Cerebellar nuclear complex (tissue), 1 donor: ENCODE data around the gene MATN1.

Source experiments
- DNase-seq, 2 experiments: peaks; one replicate each; lab custom pipeline; 2025; lab: John Stamatoyannopoulos, UW

Gene MATN1

DNA sequence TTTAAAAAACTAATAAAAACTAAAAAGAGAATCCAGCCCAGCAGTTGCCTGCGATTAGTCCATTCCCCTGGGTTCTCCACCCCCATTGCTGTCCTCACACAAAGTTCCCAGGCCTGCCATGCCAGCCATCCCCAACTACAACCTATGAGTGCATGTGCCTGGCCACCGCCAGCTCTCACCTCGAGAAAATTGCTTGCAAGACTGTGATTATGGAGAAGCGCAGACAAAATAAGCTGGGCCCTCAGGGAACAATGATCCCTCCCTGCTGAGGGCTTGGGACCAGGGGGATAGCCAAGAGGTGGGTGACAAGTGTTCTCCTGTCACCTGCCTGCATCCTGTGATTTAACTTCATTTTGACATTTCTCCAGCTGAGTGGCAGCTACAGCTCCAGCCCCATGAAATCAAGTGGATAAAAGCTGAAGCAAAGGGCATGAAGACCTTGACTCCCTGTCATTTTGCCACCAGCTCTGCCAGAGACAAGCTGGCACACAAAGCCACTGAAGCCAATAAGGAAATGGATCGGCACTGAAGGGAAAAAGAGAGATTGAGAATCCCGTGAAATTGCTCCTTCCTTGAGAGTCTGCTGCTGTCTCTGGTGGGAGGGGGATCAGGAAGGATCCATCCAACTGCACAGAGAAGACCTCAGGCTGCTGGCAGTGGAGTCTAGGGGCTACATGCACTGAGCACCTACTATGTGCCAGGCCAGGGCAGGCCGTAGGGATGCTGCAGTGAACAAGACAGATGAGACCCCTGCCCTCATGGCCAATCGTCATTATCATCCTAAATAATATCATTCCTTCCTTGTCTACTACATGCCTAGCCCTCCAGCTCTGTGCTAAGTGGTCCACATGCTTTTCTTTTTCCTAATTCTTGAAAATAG lies 40.7 kb downstream of the MATN1 start:
- DNase-seq, result no peak

DNA sequence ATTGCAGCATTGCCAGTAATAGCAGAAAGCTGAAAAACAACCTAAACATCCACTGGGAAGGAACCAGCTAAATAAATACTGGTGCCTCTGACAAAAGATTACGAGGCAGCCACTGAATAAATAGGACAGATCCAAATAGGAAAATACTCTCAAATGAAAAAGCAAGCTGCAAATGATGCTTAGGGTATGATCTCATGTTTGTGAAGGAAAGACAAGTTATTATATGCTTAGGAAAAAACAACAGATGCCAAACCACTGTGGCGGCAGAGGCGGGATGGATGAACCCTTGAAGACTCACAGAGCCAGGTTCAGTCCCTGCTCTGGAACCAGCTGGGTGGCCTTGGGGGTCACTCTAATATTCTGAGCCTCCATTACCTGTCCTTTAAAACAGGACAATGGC lies 41.6 kb downstream of the MATN1 start:
- DNase-seq, result no peak

- DNase-seq, result no peak
These were observed 42.5 kb downstream of the MATN1 start for GRCh38 chr1:30680879-30681278.

DNA sequence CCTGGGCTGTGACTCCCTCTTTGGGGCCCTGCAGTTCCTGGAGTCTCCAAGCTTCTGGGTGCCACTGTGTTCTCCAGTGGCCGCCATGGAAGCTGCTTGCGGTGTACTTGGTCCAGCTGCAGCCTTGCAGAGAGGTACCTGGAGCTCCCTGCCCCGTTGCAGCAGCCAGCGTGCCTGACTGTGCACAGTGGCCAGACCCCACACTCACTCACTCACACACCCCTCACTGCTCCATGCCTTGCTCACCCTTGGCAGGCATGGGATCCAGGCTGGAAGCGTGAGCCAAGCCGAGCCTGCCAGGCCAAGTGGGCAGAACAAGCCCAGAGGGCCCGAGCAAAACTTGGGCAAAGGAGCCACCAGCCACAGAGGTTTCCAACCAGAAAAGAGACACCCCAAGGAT lies 43.0 kb downstream of the MATN1 start:
- no peak for DNase-seq

- no peak for DNase-seq
These were observed 43.4 kb downstream of the MATN1 start for GRCh38 chr1:30679976-30680305.

- no peak for DNase-seq
These were observed 44.0 kb downstream of the MATN1 start for GRCh38 chr1:30679201-30679975.

DNA sequence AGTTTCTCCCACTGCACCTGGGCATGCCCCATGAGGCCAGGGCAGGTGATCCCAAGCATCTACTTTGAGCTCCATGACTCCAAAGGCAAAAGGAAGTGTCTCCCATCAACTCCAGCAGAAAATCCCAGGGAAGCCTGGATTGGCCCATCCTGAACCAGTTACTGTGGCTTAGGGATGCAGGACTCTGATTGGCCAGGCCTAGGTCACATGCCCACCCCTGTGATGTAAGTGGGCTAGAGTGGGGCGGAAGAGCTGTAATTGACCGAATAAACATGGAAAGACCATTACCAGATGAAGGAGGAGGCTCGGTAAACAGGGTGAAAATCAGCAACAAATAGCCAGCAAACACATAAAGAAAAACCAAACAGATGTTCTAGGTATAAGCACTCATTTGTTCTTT lies 45.2 kb downstream of the MATN1 start:
- no peak for DNase-seq

GRCh38 chr1:30677471-30677870 lies 45.9 kb downstream of the MATN1 start:
- no peak for DNase-seq

DNA sequence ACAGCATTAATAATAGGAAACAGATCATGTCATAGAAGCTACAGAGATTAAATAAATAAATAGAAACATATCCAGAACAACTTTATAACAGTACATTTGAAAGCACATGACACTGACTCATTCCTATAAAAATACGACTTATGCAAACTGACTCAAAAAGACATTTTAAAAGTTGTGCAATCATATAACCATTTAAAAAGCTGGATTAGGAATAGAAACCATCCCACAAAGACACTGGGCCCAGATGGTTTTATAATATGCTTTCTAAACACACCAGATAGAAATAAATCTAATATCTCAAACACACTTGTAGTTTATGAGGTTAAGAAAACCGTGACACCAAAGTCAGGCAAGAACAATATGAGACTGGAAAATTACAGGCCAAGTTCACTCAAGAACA lies 47.6 kb downstream of the MATN1 start:
- no peak for DNase-seq

GRCh38 chr1:30675289-30675688 lies 48.1 kb downstream of the MATN1 start:
- DNase-seq, result no peak

DNA sequence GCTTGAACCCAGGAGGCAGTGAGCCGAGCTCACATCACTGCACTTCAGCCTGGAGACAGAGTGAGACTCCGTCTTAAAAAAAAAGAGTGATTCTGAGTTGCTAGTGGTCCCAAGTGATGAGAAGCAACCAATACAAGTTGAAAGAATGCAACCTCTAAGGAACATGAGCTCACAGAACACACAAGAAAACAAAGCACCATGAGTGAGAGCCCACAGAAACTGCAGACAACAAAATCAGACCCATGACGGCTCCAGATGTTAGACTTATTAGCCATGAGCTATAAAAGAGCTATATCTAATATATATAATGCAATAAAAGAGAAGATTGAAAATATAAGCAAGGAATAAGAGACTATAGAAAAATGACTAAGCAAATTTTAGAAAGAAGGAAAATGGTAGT lies 50.0 kb downstream of the MATN1 start:
- no peak for DNase-seq

DNA sequence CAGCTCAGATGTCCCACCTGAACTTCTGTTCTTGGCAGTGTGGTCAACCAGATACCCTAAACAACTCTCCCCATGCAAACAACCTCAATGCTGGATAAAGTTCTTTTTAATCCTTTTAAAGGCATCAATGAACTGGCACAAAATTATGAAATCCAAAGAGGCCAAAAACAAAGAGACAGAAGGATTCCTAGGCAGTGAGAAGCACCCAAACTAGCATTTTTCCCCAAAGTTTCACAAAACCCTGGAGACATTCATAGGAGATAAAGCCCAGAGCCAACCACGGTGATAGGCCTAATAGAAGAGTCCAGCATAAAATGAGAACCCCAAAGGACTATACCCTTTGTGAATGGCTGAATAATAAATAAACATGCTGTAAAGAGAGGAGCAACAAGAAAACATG lies 50.7 kb downstream of the MATN1 start:
- no peak for DNase-seq

- DNase-seq, result no peak
These were observed 52.9 kb downstream of the MATN1 start for GRCh38 chr1:30670240-30671060.

- DNase-seq, result no peak
These were observed 54.6 kb downstream of the MATN1 start for GRCh38 chr1:30668546-30669327.

GRCh38 chr1:30668024-30668423 lies 55.4 kb downstream of the MATN1 start:
- no peak for DNase-seq

DNA sequence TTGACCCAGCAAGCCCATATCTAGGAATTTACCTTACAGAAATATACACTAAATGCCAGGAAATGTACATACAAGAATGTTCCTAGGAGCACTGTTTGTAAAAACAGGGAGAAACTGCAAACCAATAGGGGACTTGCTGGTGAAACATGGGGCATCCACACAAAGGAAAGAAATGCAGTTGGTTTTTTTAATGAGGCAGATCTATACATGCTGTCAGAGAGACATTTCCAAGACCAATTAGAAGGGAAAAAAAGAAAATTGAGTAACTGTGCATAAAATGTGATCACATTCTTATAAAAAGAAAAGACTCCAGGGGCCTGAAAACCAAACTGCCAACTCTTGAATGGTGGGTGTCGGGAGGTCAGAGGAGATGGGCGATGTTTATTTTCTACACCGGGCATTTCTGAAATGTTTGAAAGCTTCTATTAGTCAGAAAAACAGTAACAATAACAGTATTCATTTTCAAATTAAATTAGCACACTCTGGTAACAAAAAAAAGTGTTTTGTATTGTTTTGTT lies 56.6 kb downstream of the MATN1 start:
- DNase-seq, result no peak

DNA sequence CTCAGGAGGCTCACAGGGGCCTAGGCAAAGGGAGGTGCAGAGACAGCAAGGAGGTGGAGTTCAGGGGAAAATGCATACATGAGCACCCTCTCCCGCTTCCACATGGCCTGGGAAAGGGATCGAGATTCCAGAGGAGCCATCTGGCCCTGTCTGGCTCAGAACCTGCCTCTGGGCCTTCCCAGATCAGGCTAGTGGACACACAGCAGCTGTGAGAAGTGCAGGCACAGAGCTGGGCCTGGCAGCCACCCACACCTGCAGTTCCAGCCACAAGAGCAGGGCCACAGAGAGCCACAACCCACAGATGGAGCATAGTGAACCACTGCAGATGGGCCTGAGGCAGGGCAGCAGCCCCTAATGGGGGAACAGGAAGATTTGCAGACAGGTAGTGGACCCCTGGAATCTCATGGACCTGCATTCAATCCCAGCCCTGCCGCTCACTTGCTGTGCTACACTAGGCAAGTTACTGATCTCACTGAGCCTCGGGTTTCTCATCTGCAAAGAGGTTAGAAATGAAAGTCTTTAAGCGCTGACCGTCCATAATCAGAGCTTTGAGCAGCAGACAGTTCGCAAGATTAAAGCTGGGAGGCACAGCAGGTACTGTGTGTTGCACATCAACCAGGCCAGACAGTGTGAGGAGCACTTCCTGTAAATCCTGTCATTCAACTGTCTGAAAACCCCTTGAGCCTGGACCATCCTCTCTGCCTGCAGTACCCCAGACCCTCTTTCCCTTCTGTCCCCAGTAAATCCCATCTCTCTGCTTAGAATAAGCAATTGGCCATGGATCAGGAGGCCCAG lies 58.0 kb downstream of the MATN1 start:
- no peak for DNase-seq

DNA sequence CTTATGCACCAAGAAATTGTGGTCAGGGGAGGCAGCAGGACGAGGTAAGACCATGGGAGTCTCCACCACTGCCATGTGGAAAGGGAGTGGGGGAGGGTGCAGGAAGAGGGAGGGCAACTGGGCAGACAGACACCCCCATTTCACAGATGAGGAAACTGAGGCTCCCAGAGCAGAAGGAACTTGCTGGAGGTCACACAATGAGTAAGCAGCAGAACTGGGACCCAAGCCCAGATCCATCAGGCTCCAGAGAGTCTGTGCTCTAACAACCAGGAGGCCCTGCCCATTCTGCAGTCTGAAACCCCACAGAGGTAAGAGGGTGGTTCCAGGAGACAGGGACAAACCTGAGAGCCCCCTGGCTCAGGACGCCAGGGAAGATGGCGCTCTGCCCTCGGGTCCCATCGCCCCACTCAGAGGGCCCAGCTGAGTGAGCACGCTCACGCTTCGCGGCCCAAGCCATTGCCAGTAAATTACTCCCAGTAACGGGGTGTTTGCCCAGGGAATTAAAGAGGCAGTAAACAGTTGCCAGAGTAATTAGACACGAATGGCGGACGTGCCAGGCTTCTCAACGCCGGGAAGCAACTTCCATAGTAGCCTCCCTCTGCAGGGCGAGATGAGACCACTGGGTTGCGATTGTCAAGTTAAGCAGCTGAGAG lies 59.2 kb downstream of the MATN1 start:
- DNase-seq, result no peak

DNA sequence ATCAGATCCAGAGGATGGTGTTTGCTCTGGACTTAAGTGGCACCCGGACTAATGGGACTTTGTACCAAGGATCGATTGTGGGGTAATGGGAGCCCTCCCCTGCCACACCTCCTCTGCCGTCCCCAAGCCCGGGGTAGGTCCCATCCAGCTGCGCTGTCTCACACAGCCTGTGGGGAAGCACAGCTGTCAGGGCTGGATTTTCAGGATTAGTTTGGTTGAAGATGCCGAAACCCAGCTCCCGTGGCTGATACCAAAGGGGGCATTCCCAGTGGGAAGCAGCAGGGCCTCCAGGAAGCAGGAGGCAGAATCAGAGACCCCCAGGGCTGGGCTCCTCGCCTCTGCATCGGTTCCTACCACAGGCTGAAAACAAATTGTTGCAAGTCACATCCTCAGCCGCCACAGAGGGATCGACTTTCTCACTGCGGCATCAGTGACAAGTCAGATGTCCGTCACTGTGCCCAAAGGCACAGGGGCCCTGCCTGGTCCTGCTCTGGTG lies 59.7 kb downstream of the MATN1 start:
- DNase-seq, result no peak

DNA sequence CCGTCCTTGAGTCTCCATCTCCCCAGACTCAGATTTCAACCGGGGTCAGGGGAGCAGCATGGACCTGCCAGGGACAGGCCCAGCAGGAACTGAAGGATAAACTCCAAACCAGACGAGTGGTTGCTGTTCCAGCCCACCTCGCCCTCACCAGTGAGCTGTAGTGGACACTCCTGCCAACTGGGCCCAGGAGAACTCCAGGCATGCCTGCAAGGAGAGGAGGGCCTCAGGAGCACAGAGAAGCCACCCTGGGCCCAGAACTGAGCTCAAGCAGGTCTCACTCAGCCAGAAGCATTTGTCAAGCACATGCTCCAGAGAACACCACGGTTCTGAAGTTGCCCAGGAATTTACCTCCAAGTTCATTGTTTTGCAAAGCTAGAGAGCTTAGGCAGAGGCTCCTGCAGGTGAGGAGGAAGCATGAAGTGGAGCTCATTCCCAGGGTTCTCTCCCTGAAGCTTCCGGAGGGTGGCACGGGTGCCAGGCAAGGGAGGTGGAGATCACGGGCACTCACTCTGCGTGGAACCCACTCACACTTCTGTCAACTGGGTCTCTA lies 61.0 kb downstream of the MATN1 start:
- DNase-seq, result no peak
